AG10803 (cell line): Measurements from ENCODE around the gene OPA1.
"Not testable (repeated sequence)": the region's sequence is repeated elsewhere in the genome, so short reads cannot be mapped to it uniquely, and the experiment has no call there.

Experiments used
- DNase-seq: peaks from one replicate; pipeline ENCODE4 v3.0.0; 2010; ENCODE audit warnings: low read depth
- H3K4me3 ChIP-seq: 2 replicates; pipeline ENCODE4 v1.5.1; 2011; ENCODE audit warnings: mild to moderate bottlenecking, low read length, control low read depth
- TF ChIP-seq, protein P1 (sequence below): conservative IDR thresholded peaks from 2 replicates; pipeline ENCODE4 v1.5.1; 2011; ENCODE audit warnings: mild to moderate bottlenecking, low read length, control low read depth, inconsistent platforms

OPA1 gene

DNA sequence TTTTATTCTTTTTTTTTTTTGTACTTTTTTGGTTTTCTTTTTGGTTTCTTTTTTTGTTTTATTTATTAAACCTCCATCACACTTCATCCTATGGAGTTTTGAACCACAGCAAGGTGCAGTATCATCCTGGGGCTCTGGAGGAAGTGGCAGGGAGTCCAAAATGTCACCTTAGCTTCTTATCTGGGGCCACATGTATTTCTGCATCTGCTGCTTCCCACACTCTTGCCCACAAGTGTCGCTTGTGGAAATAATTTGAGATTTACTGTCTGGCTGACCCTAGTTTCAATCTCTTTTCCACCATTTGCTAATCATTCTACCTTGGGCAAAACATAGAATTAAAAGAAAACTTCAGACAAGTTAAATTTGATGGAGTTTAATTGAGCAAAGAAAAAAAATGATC, 6.4 kb downstream of the OPA1 start:
- no peak for DNase-seq
- no peak overlapping the region for H3K4me3 ChIP-seq
- TF ChIP-seq, protein P1, sequence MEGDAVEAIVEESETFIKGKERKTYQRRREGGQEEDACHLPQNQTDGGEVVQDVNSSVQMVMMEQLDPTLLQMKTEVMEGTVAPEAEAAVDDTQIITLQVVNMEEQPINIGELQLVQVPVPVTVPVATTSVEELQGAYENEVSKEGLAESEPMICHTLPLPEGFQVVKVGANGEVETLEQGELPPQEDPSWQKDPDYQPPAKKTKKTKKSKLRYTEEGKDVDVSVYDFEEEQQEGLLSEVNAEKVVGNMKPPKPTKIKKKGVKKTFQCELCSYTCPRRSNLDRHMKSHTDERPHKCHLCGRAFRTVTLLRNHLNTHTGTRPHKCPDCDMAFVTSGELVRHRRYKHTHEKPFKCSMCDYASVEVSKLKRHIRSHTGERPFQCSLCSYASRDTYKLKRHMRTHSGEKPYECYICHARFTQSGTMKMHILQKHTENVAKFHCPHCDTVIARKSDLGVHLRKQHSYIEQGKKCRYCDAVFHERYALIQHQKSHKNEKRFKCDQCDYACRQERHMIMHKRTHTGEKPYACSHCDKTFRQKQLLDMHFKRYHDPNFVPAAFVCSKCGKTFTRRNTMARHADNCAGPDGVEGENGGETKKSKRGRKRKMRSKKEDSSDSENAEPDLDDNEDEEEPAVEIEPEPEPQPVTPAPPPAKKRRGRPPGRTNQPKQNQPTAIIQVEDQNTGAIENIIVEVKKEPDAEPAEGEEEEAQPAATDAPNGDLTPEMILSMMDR, result no peak

DNA sequence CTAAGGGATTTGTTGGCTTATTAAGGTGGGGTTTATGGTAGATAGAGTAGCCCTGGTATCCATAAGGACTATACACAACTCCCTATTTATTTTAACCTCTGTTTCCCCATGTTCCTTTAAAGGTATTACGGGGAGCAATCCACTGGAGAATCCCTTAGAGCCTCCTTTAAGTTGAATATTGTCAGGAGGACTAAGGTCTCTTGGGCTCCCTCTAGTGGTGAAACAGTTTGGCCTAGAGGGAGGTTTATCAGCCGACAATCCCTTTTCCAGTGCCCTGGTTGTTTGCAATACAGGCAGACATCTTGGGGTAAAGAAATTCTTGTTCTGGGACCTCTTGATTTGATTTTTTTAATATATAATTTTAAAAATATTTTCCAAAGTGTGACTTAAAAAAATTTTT, 12.9 kb downstream of the OPA1 start:
- TF ChIP-seq, protein P1, result peak; percentile 91
- peak; percentile 65 for DNase-seq
- H3K4me3 ChIP-seq, result no peak overlapping the region

DNA sequence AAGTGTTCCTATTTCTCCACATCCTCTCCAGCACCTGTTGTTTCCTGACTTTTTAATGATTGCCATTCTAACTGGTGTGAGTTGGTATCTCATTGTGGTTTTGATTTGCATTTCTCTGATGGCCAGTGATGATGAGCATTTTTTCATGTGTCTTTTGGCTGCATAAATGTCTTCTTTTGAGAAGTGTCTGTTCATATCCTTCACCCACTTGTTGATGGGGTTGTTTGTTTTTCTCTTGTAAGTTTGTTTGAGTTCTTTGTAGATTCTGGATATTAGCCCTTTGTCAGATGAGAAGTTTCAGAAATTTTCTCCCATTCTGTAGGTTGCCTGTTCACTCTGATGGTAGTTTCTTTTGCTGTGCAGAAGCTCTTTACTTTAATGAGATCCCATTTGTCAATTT, 13.9 kb downstream of the OPA1 start:
- not testable (repeated sequence) for H3K4me3 ChIP-seq, DNase-seq

DNA sequence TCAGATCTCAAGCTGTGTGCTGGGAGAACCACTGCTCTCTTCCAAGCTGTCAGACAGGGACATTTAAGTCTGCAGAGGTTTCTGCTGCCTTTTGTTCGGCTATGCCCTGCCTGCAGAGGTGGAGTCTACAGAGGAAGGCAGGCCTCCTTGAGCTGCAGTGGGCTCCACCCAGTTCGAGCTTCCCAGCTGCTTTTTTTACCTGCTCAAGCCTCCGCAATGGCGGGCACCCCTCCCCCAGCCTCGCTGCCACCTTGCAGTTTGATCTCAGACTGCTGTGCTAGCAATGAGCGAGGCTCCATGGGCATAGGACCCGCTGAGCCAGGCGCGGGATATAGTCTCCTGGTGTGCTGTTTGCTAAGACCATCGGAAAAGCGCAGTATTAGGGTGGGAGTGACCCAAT, 17.5 kb downstream of the OPA1 start:
- H3K4me3 ChIP-seq, DNase-seq: not testable (repeated sequence)

DNA sequence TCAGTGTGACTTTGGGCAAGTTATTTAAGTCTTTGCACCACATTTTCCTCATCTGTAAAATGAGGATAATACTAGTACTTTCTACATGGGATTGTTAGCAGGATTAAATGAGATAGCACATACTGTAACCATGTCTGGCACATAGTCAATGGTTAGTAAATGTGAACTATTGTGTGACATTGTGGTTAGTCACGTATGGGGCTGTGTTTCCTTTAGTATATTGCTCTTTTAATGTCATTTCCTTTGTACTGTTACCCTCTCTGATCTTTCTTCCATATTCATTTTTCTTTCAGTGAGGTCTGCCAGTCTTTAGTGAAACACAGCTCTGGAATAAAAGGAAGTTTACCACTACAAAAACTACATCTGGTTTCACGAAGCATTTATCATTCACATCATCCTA, 21.4 kb downstream of the OPA1 start:
- H3K4me3 ChIP-seq, result no peak overlapping the region
- DNase-seq, result no peak
- TF ChIP-seq, protein P1, result no peak

DNA sequence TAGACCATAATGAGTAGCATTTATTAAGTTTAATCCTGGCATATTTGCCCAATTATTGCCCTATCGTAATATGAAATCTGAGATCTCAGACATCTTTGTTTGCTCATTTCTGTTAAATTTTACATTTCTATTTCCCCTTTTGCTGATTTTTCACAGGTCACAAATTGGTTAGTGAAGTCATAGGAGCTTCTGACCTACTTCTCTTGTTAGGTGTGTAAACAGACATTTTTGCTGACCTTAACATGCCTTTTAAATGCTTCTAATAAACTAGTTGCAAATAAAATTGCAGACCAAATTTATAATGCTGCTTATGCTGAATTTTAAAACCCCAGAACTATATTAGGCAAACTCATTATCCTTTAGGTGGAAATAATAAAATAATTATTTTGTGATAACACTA, 24.6 kb downstream of the OPA1 start:
- H3K4me3 ChIP-seq, result no peak overlapping the region
- TF ChIP-seq, protein P1, result no peak
- DNase-seq, result no peak

DNA sequence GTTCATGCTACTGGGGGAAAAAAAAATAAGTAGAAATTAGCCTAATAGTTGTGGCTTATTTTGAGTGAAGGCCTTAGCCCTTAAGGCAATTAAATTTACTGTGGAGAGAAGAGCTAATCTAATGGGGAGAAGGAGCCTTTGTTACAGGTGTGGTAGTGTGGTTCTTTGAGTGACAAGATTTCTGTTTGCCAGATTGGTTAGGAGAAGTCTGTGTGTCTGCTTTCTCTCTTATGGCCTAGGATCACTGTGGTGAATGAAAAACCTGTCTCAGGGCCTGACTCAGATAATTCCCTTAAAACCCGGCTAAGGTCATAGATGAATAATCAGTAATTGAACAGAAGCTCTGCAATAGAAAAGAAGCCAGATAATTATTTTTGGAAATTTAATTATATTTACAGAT, 27.0 kb downstream of the OPA1 start:
- TF ChIP-seq, protein P1, result no peak
- no peak for DNase-seq
- no peak overlapping the region for H3K4me3 ChIP-seq

DNA sequence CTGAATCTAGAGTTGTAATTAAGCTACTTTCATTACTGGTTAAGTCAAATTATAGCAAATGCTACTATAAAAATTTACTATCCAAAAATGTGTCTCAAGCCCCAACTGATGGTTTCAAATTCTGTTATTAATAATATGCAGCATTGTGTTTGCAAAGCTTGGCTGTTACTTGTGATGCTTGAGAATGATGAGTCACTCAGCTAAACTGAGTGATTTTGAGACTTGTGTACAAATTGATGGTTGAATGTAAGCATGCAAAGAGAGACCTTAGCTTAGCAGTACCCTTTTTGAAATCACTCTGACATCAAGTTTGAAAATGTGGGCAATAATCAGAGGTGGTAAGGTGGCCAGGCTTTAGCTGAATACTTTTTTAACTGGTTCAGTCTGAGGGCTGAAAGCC, 27.6 kb downstream of the OPA1 start:
- peak; percentile 34 for DNase-seq
- H3K4me3 ChIP-seq, result no peak overlapping the region
- TF ChIP-seq, protein P1, result no peak
